Measurements from ENCODE around the gene RMDN2.
"Not testable (repeated sequence)": the region's sequence is repeated elsewhere in the genome, so short reads cannot be mapped to it uniquely, and the experiment has no call there.

GRCh38 chr2:37962018-37962739 lies 37.1 kb downstream of the RMDN2 start:
- TF ChIP-seq CTCF, POLR2A (IDR thresholded peaks at IDR 0.05): not testable (repeated sequence)

Data from thyroid gland (tissue), 4 donors.